ENCODE data around the gene COX6A1. TPM values are rescaled to one million over a fixed set of nuclear protein-coding genes. Genes with fewer than 3 reads are reported as not detected.
A peak's percentile ranks its signal among the peaks of the same experiment; 100 is the strongest.

The COX6A1 gene
- total RNA-seq, 1 donor = 366 TPM

GRCh38 chr12:120425797-120426196 is 12.1 kb upstream of the COX6A1 start:
- no peak for DNase-seq (ENCODE audit: low read depth)
- H3K4me3 ChIP-seq (ENCODE audit: low read depth, low read length) = no peak overlapping the region
- TF ChIP-seq, protein P1, sequence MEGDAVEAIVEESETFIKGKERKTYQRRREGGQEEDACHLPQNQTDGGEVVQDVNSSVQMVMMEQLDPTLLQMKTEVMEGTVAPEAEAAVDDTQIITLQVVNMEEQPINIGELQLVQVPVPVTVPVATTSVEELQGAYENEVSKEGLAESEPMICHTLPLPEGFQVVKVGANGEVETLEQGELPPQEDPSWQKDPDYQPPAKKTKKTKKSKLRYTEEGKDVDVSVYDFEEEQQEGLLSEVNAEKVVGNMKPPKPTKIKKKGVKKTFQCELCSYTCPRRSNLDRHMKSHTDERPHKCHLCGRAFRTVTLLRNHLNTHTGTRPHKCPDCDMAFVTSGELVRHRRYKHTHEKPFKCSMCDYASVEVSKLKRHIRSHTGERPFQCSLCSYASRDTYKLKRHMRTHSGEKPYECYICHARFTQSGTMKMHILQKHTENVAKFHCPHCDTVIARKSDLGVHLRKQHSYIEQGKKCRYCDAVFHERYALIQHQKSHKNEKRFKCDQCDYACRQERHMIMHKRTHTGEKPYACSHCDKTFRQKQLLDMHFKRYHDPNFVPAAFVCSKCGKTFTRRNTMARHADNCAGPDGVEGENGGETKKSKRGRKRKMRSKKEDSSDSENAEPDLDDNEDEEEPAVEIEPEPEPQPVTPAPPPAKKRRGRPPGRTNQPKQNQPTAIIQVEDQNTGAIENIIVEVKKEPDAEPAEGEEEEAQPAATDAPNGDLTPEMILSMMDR (IDR thresholded peaks at IDR 0.05; ENCODE audit: insufficient read depth, low read length) = no peak

DNA sequence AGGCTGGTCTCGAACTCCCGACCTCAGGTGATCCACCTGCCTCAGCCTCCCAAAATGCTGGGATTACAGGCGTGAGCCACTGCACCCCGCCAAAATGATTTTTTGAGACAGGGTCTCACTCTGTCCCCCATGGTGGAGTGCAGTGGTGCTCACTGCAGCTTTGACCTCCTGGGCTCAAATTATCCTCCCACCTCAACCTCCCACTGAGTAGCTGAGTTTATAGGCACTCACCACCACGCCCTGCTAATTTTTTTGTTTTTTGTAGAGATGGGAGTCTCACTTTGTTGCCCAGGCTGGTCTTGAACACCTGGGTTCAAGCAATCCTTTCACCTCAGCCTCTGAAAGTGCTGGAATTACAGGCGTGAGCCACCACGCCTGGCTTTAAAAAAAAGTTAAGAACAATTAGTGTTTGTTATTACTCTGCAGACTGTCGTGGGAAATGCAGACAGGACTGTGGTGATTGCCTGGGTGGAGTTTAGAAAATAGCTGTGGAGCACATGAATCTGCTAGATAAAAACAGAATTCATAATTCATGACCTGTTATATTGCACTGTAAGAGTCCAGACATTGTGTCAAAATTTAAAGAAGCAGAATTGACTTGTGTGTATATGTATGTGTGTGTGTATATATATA is 9.2 kb upstream of the COX6A1 start:
- TF ChIP-seq, protein P1 (IDR thresholded peaks at IDR 0.05; ENCODE audit: insufficient read depth, low read length) = no peak
- no peak for DNase-seq (ENCODE audit: low read depth)

DNA sequence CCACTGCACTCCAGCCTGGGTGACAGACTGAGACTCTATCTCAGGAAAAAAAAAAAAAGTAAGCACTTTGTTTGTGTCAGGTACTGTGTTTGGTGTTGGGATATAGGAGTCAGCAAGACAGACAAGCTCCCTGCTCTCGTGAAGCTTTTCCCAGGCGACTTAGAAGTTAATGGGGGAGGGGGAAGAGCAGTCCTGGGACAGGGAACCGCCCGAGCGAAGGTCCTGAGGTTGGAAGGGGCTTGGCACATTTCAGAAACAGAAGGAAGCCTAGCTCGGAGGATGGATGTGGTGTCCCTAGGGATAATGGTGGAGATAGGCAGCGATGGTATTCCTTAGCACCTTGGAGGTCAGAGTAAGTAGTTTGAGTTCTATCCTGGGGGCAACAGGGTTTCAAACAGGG is 8.5 kb upstream of the COX6A1 start:
- TF ChIP-seq, protein P1 (IDR thresholded peaks at IDR 0.05; ENCODE audit: insufficient read depth, low read length) = no peak
- H3K4me3 ChIP-seq (ENCODE audit: low read depth, low read length) = no peak overlapping the region
- no peak for DNase-seq (ENCODE audit: low read depth)

More for the DNA sequence above, 9.2 kb upstream of the COX6A1 start:
- H3K4me3 ChIP-seq (ENCODE audit: low read depth, low read length) = no peak overlapping the region

DNA sequence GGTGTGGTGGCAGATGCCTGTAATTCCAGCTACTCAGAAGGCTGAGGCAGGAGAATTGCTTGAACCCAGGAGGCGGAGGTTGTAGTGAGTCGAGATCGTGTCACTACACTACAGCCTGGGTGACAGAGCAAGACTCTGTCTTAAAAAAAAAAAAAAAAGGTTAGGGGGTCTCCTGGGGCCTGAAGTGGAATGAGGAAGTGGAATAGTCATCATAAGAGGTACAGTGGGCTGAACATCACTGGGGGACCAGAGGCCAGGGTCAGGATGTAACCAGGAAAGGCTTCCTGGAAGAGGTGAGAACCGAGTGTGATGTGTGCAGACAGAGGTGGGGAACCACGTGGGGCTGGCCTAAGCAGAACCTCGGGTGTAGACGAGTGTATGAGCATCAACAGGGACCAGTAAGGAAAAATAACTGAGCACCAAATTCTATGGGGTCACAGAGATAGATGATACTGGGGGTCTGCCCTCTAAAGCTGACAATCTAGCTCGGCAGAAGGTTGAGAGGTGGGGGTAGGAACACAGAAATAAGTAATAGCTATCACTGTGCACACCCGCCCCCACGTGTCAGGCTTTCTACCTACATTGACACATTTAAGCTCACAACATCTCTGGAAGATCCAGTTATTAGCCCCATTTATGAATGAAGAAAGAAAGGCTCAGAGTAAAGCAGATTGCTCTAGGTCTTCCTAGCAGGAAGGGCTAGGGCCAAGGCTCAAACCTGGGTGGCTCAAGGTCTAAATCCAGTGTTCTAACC is 5.0 kb upstream of the COX6A1 start:
- no peak overlapping the region for H3K4me3 ChIP-seq (ENCODE audit: low read depth, low read length)
- DNase-seq (ENCODE audit: low read depth) = no peak
- TF ChIP-seq, protein P1 (IDR thresholded peaks at IDR 0.05; ENCODE audit: insufficient read depth, low read length) = no peak

DNA sequence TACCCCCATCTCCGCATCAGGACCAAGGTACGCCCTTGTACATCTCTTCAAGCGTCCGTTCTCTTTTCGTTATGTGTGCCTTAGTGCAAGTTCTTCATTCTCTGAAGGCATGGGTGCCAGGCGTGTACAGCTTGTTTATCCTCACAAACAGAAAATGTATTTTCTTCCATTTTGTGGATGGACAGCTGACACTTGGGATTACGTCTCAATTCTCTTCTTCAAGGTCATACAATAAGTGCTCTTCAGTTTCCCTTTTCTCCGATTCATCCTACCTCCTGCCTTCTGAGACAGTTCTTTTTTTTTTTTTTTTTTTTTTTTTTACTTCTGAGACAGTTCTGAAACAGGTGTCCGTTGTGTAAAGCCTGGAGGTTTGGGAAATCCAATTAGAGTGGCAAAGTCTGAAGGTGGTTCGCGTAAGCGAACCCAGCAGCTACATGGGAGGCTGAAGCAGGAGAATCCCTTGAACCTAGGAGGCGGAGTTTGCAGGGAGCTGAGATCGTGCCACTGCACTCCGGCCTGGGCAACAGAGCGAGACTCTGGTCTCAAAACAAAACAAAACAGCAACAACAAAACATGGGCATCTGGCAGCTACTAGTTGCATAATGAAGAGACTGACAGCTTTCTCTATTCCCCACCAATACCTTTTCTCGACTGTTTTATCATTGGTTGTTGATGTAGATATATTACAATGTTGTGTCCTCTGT is 734 bp downstream of the COX6A1 start:
- no peak for DNase-seq (ENCODE audit: low read depth)
- TF ChIP-seq, protein P1 (IDR thresholded peaks at IDR 0.05; ENCODE audit: insufficient read depth, low read length) = no peak
- peak overlapping the region; percentile 96 for H3K4me3 ChIP-seq (ENCODE audit: low read depth, low read length)

- peak; percentile 53 for DNase-seq (ENCODE audit: low read depth)
- TF ChIP-seq, protein P1 (IDR thresholded peaks at IDR 0.05; ENCODE audit: insufficient read depth, low read length) = peak; percentile 50
- H3K4me3 ChIP-seq (ENCODE audit: low read depth, low read length) = peak overlapping the region; percentile 14
Observed at GRCh38 chr12:120439646-120440247, 1.8 kb downstream of the COX6A1 start.
